HepG2 (cell line): ENCODE data around the gene DDAH2.

Experiments
- CTCF ChIP-seq: sonication (generic); formaldehyde crosslinking; IDR thresholded peaks from 2 replicates; pipeline ENCODE4 v1.5.0; 2020; ENCODE audit warnings: mild to moderate bottlenecking, missing genetic modification reagents, moderate library complexity
- FOSL2 ChIP-seq: sonication (generic); formaldehyde crosslinking; IDR thresholded peaks from 2 replicates; pipeline ENCODE4 v1.4.0; 2020; ENCODE audit warnings: missing genetic modification reagents
- GTF2F1 ChIP-seq: fragments of 150-350 bp; IDR thresholded peaks from 2 replicates; pipeline ENCODE4 v1.6.1; 2014; ENCODE audit warnings: low read length
- KLF9 ChIP-seq: IDR thresholded peaks from 2 replicates; pipeline ENCODE4 v1.6.1; 2016; ENCODE audit warnings: low read depth
- POLR2AphosphoS5 ChIP-seq: IDR thresholded peaks from 2 replicates; pipeline ENCODE4 v1.6.1; 2012; ENCODE audit warnings: low read depth, low read length
- SP1 ChIP-seq, 2 experiments: fragments of 450-650 bp in 1 of 2; sonication (generic) in 1 of 2; formaldehyde crosslinking in 1 of 2; IDR thresholded peaks; 2 replicates each; pipeline versions ENCODE4 v1.4.0 to v1.6.1; 2016 to 2020; ENCODE audit warnings: missing genetic modification reagents in 1 of 2
- ZMYM2 ChIP-seq: sonication (generic); formaldehyde crosslinking; IDR thresholded peaks from 2 replicates; pipeline ENCODE4 v1.8.0; 2022; ENCODE audit warnings: mild to moderate bottlenecking, missing genetic modification reagents
- ZNF263 ChIP-seq: sonication (generic); formaldehyde crosslinking; IDR thresholded peaks from 2 replicates; pipeline ENCODE4 v1.4.0; 2020; ENCODE audit warnings: missing genetic modification reagents
- ZNF280B ChIP-seq: sonication (generic); formaldehyde crosslinking; IDR thresholded peaks from 2 replicates; pipeline ENCODE4 v1.5.0; 2020; ENCODE audit warnings: missing genetic modification reagents, mild to moderate bottlenecking, borderline replicate concordance
- ZNF292 ChIP-seq: sonication (generic); formaldehyde crosslinking; IDR thresholded peaks from 2 replicates; pipeline ENCODE4 v1.8.1; 2022; ENCODE audit warnings: mild to moderate bottlenecking, low read depth, missing genetic modification reagents, borderline replicate concordance

- no peak for TF ChIP-seq ZNF263
- no peak for TF ChIP-seq ZMYM2
- TF ChIP-seq KLF9 (CRISPR knock-in tag), result no peak
- no peak for TF ChIP-seq FOSL2
- no peak for TF ChIP-seq POLR2AphosphoS5
- no peak for TF ChIP-seq CTCF (CRISPR knock-in tag)
- TF ChIP-seq SP1 (IDR thresholded peaks at IDR 0.05), result no peak
- no peak for TF ChIP-seq SP1 (CRISPR knock-in tag; IDR thresholded peaks at IDR 0.05)
- no peak for TF ChIP-seq ZNF280B (CRISPR knock-in tag)
- no peak for TF ChIP-seq GTF2F1
- TF ChIP-seq ZNF292 (CRISPR knock-in tag), result no peak
These were observed 10.8 kb downstream of the DDAH2 start for GRCh38 chr6:31718265-31718664.
